ENCODE results near the gene MAGI1.

DNA sequence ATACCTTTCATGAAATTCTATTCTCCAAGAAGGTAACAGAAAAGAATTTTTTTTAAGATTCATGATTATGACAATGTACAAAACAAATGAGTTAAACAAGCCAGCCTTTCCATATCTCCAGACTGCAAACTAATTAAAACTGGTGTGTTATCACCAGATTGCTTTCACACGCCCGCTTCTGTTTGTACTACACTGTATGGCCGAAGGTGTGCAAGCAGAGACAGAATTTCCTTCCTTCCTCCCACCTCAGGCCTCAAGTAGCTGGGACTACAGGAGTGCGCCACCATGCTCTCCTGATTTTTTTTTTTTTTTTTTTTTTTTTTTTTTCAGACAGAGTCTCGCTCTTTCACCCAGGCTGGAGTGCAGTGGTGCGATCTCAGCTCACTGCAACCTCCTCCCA lies 400.4 kb downstream of the MAGI1 start:
- TF ChIP-seq, protein P1, sequence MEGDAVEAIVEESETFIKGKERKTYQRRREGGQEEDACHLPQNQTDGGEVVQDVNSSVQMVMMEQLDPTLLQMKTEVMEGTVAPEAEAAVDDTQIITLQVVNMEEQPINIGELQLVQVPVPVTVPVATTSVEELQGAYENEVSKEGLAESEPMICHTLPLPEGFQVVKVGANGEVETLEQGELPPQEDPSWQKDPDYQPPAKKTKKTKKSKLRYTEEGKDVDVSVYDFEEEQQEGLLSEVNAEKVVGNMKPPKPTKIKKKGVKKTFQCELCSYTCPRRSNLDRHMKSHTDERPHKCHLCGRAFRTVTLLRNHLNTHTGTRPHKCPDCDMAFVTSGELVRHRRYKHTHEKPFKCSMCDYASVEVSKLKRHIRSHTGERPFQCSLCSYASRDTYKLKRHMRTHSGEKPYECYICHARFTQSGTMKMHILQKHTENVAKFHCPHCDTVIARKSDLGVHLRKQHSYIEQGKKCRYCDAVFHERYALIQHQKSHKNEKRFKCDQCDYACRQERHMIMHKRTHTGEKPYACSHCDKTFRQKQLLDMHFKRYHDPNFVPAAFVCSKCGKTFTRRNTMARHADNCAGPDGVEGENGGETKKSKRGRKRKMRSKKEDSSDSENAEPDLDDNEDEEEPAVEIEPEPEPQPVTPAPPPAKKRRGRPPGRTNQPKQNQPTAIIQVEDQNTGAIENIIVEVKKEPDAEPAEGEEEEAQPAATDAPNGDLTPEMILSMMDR (IDR thresholded peaks at IDR 0.05 in 8 of 11, conservative IDR thresholded peaks at IDR 0.05 in 3 of 11), result no peak
- TF ChIP-seq POLR2AphosphoS5 (IDR thresholded peaks at IDR 0.05) (no peak), POLR2A (IDR thresholded peaks at IDR 0.05) (no peak)
